Measurements from ENCODE around the gene HIP1R.
A peak's percentile ranks its signal among the peaks of the same experiment; 100 is the strongest.

The HIP1R gene

DNA sequence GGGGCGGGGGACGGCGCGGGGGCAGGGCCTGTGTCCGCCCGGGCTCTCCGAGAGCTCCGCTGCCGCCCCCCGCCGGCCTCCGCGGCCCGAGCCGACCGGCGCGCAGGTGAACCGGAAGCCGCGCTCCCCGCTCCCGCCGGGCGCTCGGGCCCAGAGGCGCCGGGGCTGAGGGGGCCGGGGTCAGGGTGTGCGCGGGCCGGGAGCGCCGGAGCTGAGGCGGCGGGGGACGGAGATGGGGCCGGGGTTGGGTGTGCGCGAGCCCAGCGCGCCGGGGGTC is 431 bp downstream of the HIP1R start:
- Histone ChIP-seq H3K36me3 (no peaks in the 10 kb centered on the region), H3K27ac (no peak overlapping the region), H3K27me3 (peaks cover 55% of the 10 kb centered on the region), H3K4me1 (ENCODE audit: control insufficient read depth in 1 of 2, insufficient read depth in 1 of 2, low read depth in 1 of 2, low read length in 1 of 2) (peaks cover 21% of the 10 kb centered on the region in 2 experiments), H3K4me3 (ENCODE audit: low read depth in 1 of 2, low read length in 1 of 2) (peak overlapping the region; percentile 61 to 67), H3K9me3 (no peaks in the 10 kb centered on the region)
- TF ChIP-seq CTCF (IDR thresholded peaks at IDR 0.05), result no peak

- TF ChIP-seq CTCF (IDR thresholded peaks at IDR 0.05), result no peak
- no peaks in the 10 kb centered on the region for H3K9me3 ChIP-seq
- peaks cover 21% of the 10 kb centered on the region in 2 experiments for H3K4me1 ChIP-seq (ENCODE audit: control insufficient read depth in 1 of 2, insufficient read depth in 1 of 2, low read depth in 1 of 2, low read length in 1 of 2)
- H3K27ac ChIP-seq, result peak overlapping the region; percentile 7
- H3K4me3 ChIP-seq (ENCODE audit: low read depth in 1 of 2, low read length in 1 of 2), result peak overlapping the region; percentile 61 to 67
- peaks cover 55% of the 10 kb centered on the region for H3K27me3 ChIP-seq
- H3K36me3 ChIP-seq, result no peaks in the 10 kb centered on the region
Measured at GRCh38 chr12:122836027-122836921, 1.0 kb downstream of the HIP1R start.

GRCh38 chr12:122837306-122838265 is 2.3 kb downstream of the HIP1R start:
- Histone ChIP-seq H3K4me1 (ENCODE audit: control insufficient read depth in 1 of 2, insufficient read depth in 1 of 2, low read depth in 1 of 2, low read length in 1 of 2) (peaks cover 21% of the 10 kb centered on the region in 2 experiments), H3K9me3 (no peaks in the 10 kb centered on the region), H3K4me3 (ENCODE audit: low read depth in 1 of 2, low read length in 1 of 2) (no peak overlapping the region), H3K36me3 (no peaks in the 10 kb centered on the region), H3K27ac (no peak overlapping the region), H3K27me3 (peaks cover 55% of the 10 kb centered on the region)
- no peak for TF ChIP-seq CTCF (IDR thresholded peaks at IDR 0.05)

DNA sequence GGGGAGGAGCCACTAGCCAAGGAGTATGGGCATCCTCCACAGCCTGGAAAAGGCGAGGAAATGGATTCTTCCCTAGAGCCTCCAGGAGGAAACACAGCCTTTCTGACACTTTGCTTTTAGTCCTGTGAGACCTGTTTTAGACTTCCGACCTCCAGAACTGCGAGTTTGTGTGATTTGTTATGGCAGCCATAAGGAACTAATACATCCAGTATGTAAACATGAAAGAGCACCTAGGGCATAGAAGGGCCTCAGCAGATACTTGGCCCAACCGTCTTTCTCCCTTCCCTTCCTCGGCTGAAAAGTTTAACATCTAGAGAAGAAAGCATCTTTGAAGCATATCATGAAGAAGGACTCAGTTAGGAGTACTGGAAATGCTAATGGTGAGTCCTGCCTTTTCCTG is 3.6 kb downstream of the HIP1R start:
- Histone ChIP-seq H3K9me3 (no peaks in the 10 kb centered on the region), H3K27ac (no peak overlapping the region), H3K27me3 (peaks cover 47% of the 10 kb centered on the region), H3K4me3 (ENCODE audit: low read depth in 1 of 2, low read length in 1 of 2) (no peak overlapping the region), H3K4me1 (ENCODE audit: control insufficient read depth in 1 of 2, insufficient read depth in 1 of 2, low read depth in 1 of 2, low read length in 1 of 2) (peaks cover 21% of the 10 kb centered on the region in 2 experiments), H3K36me3 (no peaks in the 10 kb centered on the region)
- TF ChIP-seq CTCF (IDR thresholded peaks at IDR 0.05), result no peak

GRCh38 chr12:122839907-122840554 is 4.8 kb downstream of the HIP1R start:
- Histone ChIP-seq H3K27me3 (peaks cover 35% of the 10 kb centered on the region), H3K27ac (no peak overlapping the region), H3K4me3 (ENCODE audit: low read depth in 1 of 2, low read length in 1 of 2) (no peak overlapping the region), H3K9me3 (no peaks in the 10 kb centered on the region), H3K36me3 (no peaks in the 10 kb centered on the region), H3K4me1 (ENCODE audit: control insufficient read depth in 1 of 2, insufficient read depth in 1 of 2, low read depth in 1 of 2, low read length in 1 of 2) (peaks cover 13 to 14% of the 10 kb centered on the region in 2 experiments)
- no peak for TF ChIP-seq CTCF (IDR thresholded peaks at IDR 0.05)

Data from neutrophil (primary cell).